Central memory CD8-positive, alpha-beta T cell (primary cell): ENCODE measurements around the gene TBC1D13.

Source experiments
- ATAC-seq: fragments of 150-1000 bp; cut with Tn5 transposase; replicated peaks from 2 replicates; pipeline ENCODE4 v1.10.0; 2022; ENCODE audit warnings: mild to moderate bottlenecking, moderate FRiP score, moderate number of reproducible peaks; ENCODE audit not compliant: poor library complexity, severe bottlenecking; ENCODE audit errors: extremely low read depth
- DNase-seq, 2 donors: peaks; one replicate each; pipeline ENCODE4 v3.0.0; 2021; ENCODE audit warnings: low spot score in 2 of 2
- H3K27ac Mint-ChIP-seq: one replicate; pipeline ENCODE4 v1.8.0; 2022; ENCODE audit warnings: low read depth, mild to moderate bottlenecking, moderate library complexity, mixed read lengths
- H3K27me3 Mint-ChIP-seq: one replicate; pipeline ENCODE4 v1.8.0; 2022; ENCODE audit warnings: mixed read lengths
- H3K36me3 Mint-ChIP-seq: one replicate; pipeline ENCODE4 v1.8.0; 2022; ENCODE audit warnings: mild to moderate bottlenecking, moderate library complexity, mixed read lengths; ENCODE audit not compliant: insufficient read depth
- H3K4me1 Mint-ChIP-seq: one replicate; pipeline ENCODE4 v1.8.0; 2022; ENCODE audit warnings: mixed read lengths
- H3K4me3 Mint-ChIP-seq: one replicate; pipeline ENCODE4 v1.8.0; 2022; ENCODE audit warnings: mild to moderate bottlenecking, moderate library complexity, mixed read lengths
- H3K9me3 Mint-ChIP-seq: one replicate; pipeline ENCODE4 v1.8.0; 2022; ENCODE audit warnings: mixed read lengths

The TBC1D13 gene

GRCh38 chr9:128818839-128819715 lies 32.0 kb downstream of the TBC1D13 start:
- Mint-ChIP-seq H3K4me1 (peaks cover 24% of the 10 kb centered on the region), H3K27me3 (no peaks in the 10 kb centered on the region), H3K36me3 (peaks cover 18% of the 10 kb centered on the region), H3K9me3 (no peaks in the 10 kb centered on the region), H3K4me3 (peak overlapping the region; percentile 81), H3K27ac (no peak overlapping the region)
- peak; percentile 44 for ATAC-seq
- DNase-seq: peak in 1 of 2 donors; percentile 27

- Mint-ChIP-seq H3K4me3 (peak overlapping the region; percentile 81), H3K36me3 (peaks cover 22% of the 10 kb centered on the region), H3K27me3 (no peaks in the 10 kb centered on the region), H3K4me1 (peaks cover 24% of the 10 kb centered on the region), H3K9me3 (no peaks in the 10 kb centered on the region), H3K27ac (peak overlapping the region; percentile 69)
- DNase-seq (no peak), ATAC-seq (no peak)
These were observed 32.9 kb downstream of the TBC1D13 start for GRCh38 chr9:128819716-128820664.

- no peaks in the 10 kb centered on the region for H3K27me3 Mint-ChIP-seq
- peaks cover 24% of the 10 kb centered on the region for H3K4me1 Mint-ChIP-seq
- H3K9me3 Mint-ChIP-seq: no peaks in the 10 kb centered on the region
- no peak for ATAC-seq
- peak overlapping the region; percentile 69 for H3K27ac Mint-ChIP-seq
- H3K4me3 Mint-ChIP-seq: peak overlapping the region; percentile 81
- peaks cover 25% of the 10 kb centered on the region for H3K36me3 Mint-ChIP-seq
- no peak for DNase-seq
These were observed 33.9 kb downstream of the TBC1D13 start for GRCh38 chr9:128820665-128821583.

- Mint-ChIP-seq H3K36me3 (peaks cover 25% of the 10 kb centered on the region), H3K4me3 (no peak overlapping the region), H3K9me3 (no peaks in the 10 kb centered on the region), H3K27ac (no peak overlapping the region), H3K4me1 (peaks cover 24% of the 10 kb centered on the region), H3K27me3 (no peaks in the 10 kb centered on the region)
- DNase-seq: no peak
- ATAC-seq: no peak
These were observed 34.7 kb downstream of the TBC1D13 start for GRCh38 chr9:128821584-128822406.

GRCh38 chr9:128822407-128823042 lies 35.5 kb downstream of the TBC1D13 start:
- no peak overlapping the region for H3K4me3 Mint-ChIP-seq

GRCh38 chr9:128823362-128823902 lies 36.4 kb downstream of the TBC1D13 start:
- no peak for DNase-seq

More at GRCh38 chr9:128822407-128823042, 35.5 kb downstream of the TBC1D13 start:
- peaks cover 24% of the 10 kb centered on the region for H3K4me1 Mint-ChIP-seq
- H3K9me3 Mint-ChIP-seq: no peaks in the 10 kb centered on the region
- no peak for DNase-seq
- no peaks in the 10 kb centered on the region for H3K27me3 Mint-ChIP-seq
- H3K36me3 Mint-ChIP-seq: peaks cover 25% of the 10 kb centered on the region
- H3K27ac Mint-ChIP-seq: no peak overlapping the region
- ATAC-seq: no peak

GRCh38 chr9:128823903-128824406 lies 36.9 kb downstream of the TBC1D13 start:
- no peak overlapping the region for H3K27ac Mint-ChIP-seq
- no peak overlapping the region for H3K4me3 Mint-ChIP-seq
- no peak for ATAC-seq
- peaks cover 31% of the 10 kb centered on the region for H3K4me1 Mint-ChIP-seq
- no peaks in the 10 kb centered on the region for H3K9me3 Mint-ChIP-seq
- H3K36me3 Mint-ChIP-seq: peaks cover 21% of the 10 kb centered on the region
- no peaks in the 10 kb centered on the region for H3K27me3 Mint-ChIP-seq
- no peak for DNase-seq

More at GRCh38 chr9:128823362-128823902, 36.4 kb downstream of the TBC1D13 start:
- Mint-ChIP-seq H3K36me3 (peaks cover 21% of the 10 kb centered on the region), H3K4me1 (peaks cover 26% of the 10 kb centered on the region), H3K4me3 (no peak overlapping the region), H3K27me3 (no peaks in the 10 kb centered on the region), H3K27ac (no peak overlapping the region), H3K9me3 (no peaks in the 10 kb centered on the region)
- no peak for ATAC-seq

GRCh38 chr9:128824911-128825310 lies 37.9 kb downstream of the TBC1D13 start:
- peaks cover 32% of the 10 kb centered on the region for H3K4me1 Mint-ChIP-seq
- H3K4me3 Mint-ChIP-seq: no peak overlapping the region
- no peaks in the 10 kb centered on the region for H3K27me3 Mint-ChIP-seq
- H3K9me3 Mint-ChIP-seq: no peaks in the 10 kb centered on the region
- no peak for DNase-seq
- peaks cover 17% of the 10 kb centered on the region for H3K36me3 Mint-ChIP-seq
- no peak overlapping the region for H3K27ac Mint-ChIP-seq
- ATAC-seq: no peak

- Mint-ChIP-seq H3K4me3 (no peak overlapping the region), H3K9me3 (no peaks in the 10 kb centered on the region), H3K4me1 (peaks cover 25% of the 10 kb centered on the region), H3K27ac (no peak overlapping the region), H3K27me3 (no peaks in the 10 kb centered on the region), H3K36me3 (peaks cover 13% of the 10 kb centered on the region)
- DNase-seq: no peak
- ATAC-seq: no peak
These were observed 39.1 kb downstream of the TBC1D13 start for GRCh38 chr9:128825923-128826700.

- Mint-ChIP-seq H3K27ac (peak overlapping the region; percentile 93), H3K9me3 (no peaks in the 10 kb centered on the region), H3K36me3 (peaks cover 14% of the 10 kb centered on the region), H3K4me1 (peaks cover 20% of the 10 kb centered on the region), H3K4me3 (peak overlapping the region; percentile 97), H3K27me3 (no peaks in the 10 kb centered on the region)
- DNase-seq: no peak
- no peak for ATAC-seq
These were observed 41.2 kb downstream of the TBC1D13 start for GRCh38 chr9:128828267-128828666.
